ENCODE results near the gene FN3K. TPM values are rescaled to one million over a fixed set of nuclear protein-coding genes. Genes with fewer than 3 reads are reported as not detected.

Gene FN3K
- total and polyA plus RNA-seq, 2 of the 13 experiments (the other 11 are each of a cell fraction or from before 2014, with no cell fraction given): 3.5 to 12.2 TPM

- peak; percentile 98; the same call in 1 of the 2 replicates for TF ChIP-seq CBX5 (CRISPR knock-in tag; IDR thresholded peaks at IDR 0.05; ENCODE audit: borderline replicate concordance)
- no peak for TF ChIP-seq SCMH1 (CRISPR knock-in tag; IDR thresholded peaks at IDR 0.05; ENCODE audit: borderline replicate concordance)
- TF ChIP-seq, protein P1, sequence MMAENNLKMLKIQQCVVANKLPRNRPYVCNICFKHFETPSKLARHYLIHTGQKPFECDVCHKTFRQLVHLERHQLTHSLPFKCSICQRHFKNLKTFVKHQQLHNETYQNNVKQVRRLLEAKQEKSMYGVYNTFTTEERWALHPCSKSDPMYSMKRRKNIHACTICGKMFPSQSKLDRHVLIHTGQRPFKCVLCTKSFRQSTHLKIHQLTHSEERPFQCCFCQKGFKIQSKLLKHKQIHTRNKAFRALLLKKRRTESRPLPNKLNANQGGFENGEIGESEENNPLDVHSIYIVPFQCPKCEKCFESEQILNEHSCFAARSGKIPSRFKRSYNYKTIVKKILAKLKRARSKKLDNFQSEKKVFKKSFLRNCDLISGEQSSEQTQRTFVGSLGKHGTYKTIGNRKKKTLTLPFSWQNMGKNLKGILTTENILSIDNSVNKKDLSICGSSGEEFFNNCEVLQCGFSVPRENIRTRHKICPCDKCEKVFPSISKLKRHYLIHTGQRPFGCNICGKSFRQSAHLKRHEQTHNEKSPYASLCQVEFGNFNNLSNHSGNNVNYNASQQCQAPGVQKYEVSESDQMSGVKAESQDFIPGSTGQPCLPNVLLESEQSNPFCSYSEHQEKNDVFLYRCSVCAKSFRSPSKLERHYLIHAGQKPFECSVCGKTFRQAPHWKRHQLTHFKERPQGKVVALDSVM (CRISPR knock-in tag; IDR thresholded peaks at IDR 0.05): peak; percentile 92
- TF ChIP-seq, protein P2, sequence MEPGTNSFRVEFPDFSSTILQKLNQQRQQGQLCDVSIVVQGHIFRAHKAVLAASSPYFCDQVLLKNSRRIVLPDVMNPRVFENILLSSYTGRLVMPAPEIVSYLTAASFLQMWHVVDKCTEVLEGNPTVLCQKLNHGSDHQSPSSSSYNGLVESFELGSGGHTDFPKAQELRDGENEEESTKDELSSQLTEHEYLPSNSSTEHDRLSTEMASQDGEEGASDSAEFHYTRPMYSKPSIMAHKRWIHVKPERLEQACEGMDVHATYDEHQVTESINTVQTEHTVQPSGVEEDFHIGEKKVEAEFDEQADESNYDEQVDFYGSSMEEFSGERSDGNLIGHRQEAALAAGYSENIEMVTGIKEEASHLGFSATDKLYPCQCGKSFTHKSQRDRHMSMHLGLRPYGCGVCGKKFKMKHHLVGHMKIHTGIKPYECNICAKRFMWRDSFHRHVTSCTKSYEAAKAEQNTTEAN (CRISPR knock-in tag; conservative IDR thresholded peaks at IDR 0.05): peak; percentile 95
- TF ChIP-seq, protein P3, sequence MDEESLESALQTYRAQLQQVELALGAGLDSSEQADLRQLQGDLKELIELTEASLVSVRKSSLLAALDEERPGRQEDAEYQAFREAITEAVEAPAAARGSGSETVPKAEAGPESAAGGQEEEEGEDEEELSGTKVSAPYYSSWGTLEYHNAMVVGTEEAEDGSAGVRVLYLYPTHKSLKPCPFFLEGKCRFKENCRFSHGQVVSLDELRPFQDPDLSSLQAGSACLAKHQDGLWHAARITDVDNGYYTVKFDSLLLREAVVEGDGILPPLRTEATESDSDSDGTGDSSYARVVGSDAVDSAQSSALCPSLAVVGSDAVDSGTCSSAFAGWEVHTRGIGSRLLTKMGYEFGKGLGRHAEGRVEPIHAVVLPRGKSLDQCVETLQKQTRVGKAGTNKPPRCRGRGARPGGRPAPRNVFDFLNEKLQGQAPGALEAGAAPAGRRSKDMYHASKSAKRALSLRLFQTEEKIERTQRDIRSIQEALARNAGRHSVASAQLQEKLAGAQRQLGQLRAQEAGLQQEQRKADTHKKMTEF (CRISPR knock-in tag; IDR thresholded peaks at IDR 0.05): peak; percentile 100
- TF ChIP-seq ZFP37 (CRISPR knock-in tag; IDR thresholded peaks at IDR 0.05; ENCODE audit: borderline replicate concordance): peak; percentile 100
- TF ChIP-seq, protein P4, sequence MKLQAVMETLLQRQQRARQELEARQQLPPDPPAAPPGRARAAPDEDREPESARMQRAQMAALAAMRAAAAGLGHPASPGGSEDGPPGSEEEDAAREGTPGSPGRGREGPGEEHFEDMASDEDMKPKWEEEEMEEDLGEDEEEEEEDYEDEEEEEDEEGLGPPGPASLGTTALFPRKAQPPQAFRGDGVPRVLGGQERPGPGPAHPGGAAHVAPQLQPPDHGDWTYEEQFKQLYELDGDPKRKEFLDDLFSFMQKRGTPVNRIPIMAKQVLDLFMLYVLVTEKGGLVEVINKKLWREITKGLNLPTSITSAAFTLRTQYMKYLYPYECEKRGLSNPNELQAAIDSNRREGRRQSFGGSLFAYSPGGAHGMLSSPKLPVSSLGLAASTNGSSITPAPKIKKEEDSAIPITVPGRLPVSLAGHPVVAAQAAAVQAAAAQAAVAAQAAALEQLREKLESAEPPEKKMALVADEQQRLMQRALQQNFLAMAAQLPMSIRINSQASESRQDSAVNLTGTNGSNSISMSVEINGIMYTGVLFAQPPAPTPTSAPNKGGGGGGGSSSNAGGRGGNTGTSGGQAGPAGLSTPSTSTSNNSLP (IDR thresholded peaks at IDR 0.05; ENCODE audit: low read depth, low read length): no peak
- TF ChIP-seq HNRNPLL (IDR thresholded peaks at IDR 0.05; ENCODE audit: low read depth, low read length, poor library complexity, severe bottlenecking): peak; percentile 71
- TF ChIP-seq ZNF20 (CRISPR knock-in tag; IDR thresholded peaks at IDR 0.05): no peak
- TF ChIP-seq RBM22 (optimal IDR thresholded peaks at IDR 0.05; ENCODE audit: low read length): no peak
- TF ChIP-seq ZMAT3 (CRISPR knock-in tag; conservative IDR thresholded peaks at IDR 0.05): peak; percentile 100
- TF ChIP-seq ZNF496 (CRISPR knock-in tag; IDR thresholded peaks at IDR 0.05; ENCODE audit: insufficient replicate concordance): no peak
- peak; percentile 93 for TF ChIP-seq NCOA1 (CRISPR knock-in tag; IDR thresholded peaks at IDR 0.05)
- peak; percentile 100 for TF ChIP-seq NFKB2 (CRISPR knock-in tag; IDR thresholded peaks at IDR 0.05; ENCODE audit: borderline replicate concordance)
- TF ChIP-seq ZNF547 (CRISPR knock-in tag; IDR thresholded peaks at IDR 0.05): peak; percentile 99
Measured at GRCh38 chr17:82737967-82738877, 2.8 kb downstream of the FN3K start (continued).
